Chondrocyte (in vitro differentiated cells): ENCODE results near the gene HLA-DRA. TPM values are rescaled to one million over a fixed set of nuclear protein-coding genes. Genes with fewer than 3 reads are reported as not detected.
A peak's percentile ranks its signal among the peaks of the same experiment; 100 is the strongest.

Experiments
- DNase-seq: peaks from one replicate; pipeline ENCODE4 v3.0.0; 2021; ENCODE audit warnings: mixed read lengths, low spot score
- H3K27ac Mint-ChIP-seq: one replicate; pipeline ENCODE4 v1.8.0; 2021; ENCODE audit warnings: mild to moderate bottlenecking, moderate library complexity, mixed read lengths; ENCODE audit not compliant: unreplicated experiment
- H3K27me3 Mint-ChIP-seq: 2 replicates; pipeline ENCODE4 v1.8.0; 2021; ENCODE audit warnings: low read depth, mixed read lengths
- H3K36me3 Mint-ChIP-seq: 2 replicates; pipeline ENCODE4 v1.8.0; 2021; ENCODE audit warnings: low read depth, mixed read lengths
- H3K4me1 Mint-ChIP-seq: 2 replicates; pipeline ENCODE4 v1.8.0; 2021; ENCODE audit warnings: low read depth, mild to moderate bottlenecking, mixed read lengths
- H3K4me3 Mint-ChIP-seq: one replicate; pipeline ENCODE4 v1.8.0; 2021; ENCODE audit warnings: mild to moderate bottlenecking, moderate library complexity, mixed read lengths; ENCODE audit not compliant: unreplicated experiment
- H3K9me3 Mint-ChIP-seq: 2 replicates; pipeline ENCODE4 v1.8.0; 2021; ENCODE audit warnings: low read depth, mixed read lengths
- total RNA-seq: library from RNA; stranded (reverse); gene quantifications from 3 replicates; pipeline ENCODE4 v1.2.1, GENCODE V29; 2021
- TF ChIP-seq, protein P1 (sequence below): fragments of 200-600 bp; sonication (generic); IDR thresholded peaks from 2 replicates; pipeline ENCODE4 v1.5.0; 2021; ENCODE audit warnings: antibody characterized with exemption, mild to moderate bottlenecking, moderate library complexity

Gene HLA-DRA
- total RNA-seq, 1 donor from 2014 or later, result not detected

DNA sequence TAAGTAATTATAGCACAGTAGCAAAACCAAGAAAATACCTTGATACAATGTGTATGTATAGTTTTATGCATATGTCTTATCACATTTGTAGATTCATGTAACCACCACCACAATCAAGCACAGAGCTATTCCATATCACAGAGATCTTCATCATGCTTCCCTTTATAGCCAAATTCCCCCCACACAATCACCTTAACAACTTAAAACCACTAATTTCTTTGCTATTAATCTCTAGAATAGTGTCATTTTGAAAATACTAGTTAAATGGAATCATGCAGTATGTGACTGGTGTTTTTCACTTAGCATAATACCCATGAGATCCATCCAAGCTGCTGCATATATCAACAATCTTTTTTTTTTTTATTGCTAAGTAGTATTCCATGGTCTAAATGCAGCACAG is 8.2 kb downstream of the HLA-DRA start:
- Mint-ChIP-seq H3K36me3 (no peaks in the 10 kb centered on the region), H3K4me1 (no peaks in the 10 kb centered on the region), H3K9me3 (peaks cover 7% of the 10 kb centered on the region), H3K4me3 (no peak overlapping the region), H3K27ac (no peak overlapping the region), H3K27me3 (peaks cover 16% of the 10 kb centered on the region)
- DNase-seq, result no peak
- TF ChIP-seq, protein P1, sequence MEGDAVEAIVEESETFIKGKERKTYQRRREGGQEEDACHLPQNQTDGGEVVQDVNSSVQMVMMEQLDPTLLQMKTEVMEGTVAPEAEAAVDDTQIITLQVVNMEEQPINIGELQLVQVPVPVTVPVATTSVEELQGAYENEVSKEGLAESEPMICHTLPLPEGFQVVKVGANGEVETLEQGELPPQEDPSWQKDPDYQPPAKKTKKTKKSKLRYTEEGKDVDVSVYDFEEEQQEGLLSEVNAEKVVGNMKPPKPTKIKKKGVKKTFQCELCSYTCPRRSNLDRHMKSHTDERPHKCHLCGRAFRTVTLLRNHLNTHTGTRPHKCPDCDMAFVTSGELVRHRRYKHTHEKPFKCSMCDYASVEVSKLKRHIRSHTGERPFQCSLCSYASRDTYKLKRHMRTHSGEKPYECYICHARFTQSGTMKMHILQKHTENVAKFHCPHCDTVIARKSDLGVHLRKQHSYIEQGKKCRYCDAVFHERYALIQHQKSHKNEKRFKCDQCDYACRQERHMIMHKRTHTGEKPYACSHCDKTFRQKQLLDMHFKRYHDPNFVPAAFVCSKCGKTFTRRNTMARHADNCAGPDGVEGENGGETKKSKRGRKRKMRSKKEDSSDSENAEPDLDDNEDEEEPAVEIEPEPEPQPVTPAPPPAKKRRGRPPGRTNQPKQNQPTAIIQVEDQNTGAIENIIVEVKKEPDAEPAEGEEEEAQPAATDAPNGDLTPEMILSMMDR, result no peak

DNA sequence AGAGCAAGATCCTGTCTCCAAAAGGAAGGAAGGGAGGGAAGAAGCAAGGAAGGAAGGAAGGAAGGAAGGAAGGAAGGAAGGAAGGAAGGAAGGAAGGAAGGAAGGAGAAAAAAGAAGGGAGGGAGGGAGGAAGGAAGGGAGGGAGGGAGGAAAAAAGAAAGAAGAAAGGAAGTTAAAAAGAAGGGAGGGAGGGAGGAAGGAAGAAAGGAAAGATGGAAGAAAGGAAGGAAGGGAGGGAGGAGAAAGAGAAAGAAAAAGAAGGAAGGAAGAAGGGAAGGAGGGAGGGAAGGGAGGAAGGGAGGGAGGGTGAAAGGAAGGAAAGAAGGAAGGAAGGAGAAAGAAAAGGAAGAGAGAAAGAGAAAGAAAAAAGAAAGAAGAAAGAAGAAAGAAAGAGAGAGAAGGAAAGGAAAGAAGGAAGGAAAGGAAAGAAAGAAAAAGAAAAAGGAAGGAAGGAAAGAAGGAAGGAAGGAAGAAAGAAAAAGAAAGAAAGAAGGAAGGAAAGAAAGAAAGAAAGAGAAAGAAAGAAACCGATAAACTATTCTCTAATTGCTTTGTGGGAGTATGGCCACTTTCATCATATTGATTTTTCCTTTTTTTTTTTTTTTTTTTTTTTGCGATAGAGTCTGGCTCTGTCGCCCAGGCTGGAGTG is 9.5 kb downstream of the HLA-DRA start:
- DNase-seq, result no peak
- no peaks in the 10 kb centered on the region for H3K36me3 Mint-ChIP-seq
- peak overlapping the region; percentile 18 for H3K27ac Mint-ChIP-seq
- no peaks in the 10 kb centered on the region for H3K4me1 Mint-ChIP-seq
- H3K27me3 Mint-ChIP-seq, result peaks cover 10% of the 10 kb centered on the region
- TF ChIP-seq, protein P1, result no peak
- H3K9me3 Mint-ChIP-seq, result peaks cover 7% of the 10 kb centered on the region
- H3K4me3 Mint-ChIP-seq, result no peak overlapping the region

DNA sequence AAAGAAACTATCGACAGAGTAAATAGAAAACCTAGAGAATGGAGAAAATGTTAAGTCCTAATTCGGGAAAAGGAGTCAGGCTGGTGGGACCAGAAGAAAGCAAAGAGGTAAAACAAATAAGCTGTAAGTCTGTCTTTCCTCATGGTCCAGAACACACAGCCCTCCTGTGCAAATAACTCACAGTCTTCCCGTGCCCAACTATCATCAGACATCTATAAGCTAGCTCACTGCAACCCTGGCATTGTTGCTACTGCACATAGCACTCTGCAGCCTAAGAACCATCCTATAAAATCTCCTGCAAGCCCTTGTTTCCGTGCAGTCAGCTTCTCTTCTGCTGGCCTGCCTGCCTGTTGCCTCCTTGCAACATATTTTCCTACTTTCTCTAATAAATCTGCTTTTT is 17.4 kb downstream of the HLA-DRA start:
- Mint-ChIP-seq H3K4me3 (no peak overlapping the region), H3K4me1 (no peaks in the 10 kb centered on the region), H3K27ac (no peak overlapping the region), H3K9me3 (peaks cover 13% of the 10 kb centered on the region), H3K36me3 (no peaks in the 10 kb centered on the region), H3K27me3 (peaks cover 4% of the 10 kb centered on the region)
- TF ChIP-seq, protein P1, result no peak
- DNase-seq, result no peak

DNA sequence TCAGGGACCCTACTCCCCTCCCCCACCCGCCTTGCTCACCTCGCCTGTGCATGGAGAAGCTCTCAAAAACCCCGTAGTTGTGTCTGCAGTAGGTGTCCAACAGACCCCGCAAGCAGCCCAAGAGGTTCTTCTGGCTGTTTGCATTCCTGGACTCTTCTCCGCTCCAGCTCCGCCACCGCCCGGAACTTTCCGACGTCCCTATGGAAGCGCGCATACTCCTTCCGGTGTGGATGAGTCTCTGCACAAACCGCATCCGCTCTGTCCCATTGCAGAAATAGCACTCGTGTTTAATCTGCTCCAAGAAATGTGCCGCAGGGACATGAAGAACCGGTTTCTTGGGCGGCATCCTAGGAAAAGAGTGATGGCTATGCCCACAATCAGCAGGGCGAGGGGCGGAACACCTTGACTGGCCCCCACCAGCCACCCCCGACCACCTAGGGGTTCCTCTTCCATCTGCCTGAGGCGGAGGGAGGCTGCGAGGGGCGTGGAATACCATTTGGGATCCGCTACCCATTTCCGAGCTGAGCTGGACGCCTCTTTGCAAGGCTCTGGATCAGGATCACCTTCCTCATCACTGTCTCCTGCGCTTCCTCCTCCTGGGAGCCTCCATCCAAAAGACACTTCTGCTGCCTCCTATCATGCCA is 20.2 kb downstream of the HLA-DRA start:
- no peak overlapping the region for H3K4me3 Mint-ChIP-seq
- no peaks in the 10 kb centered on the region for H3K4me1 Mint-ChIP-seq
- H3K27me3 Mint-ChIP-seq, result peaks cover 5% of the 10 kb centered on the region
- H3K36me3 Mint-ChIP-seq, result no peaks in the 10 kb centered on the region
- TF ChIP-seq, protein P1, result no peak
- DNase-seq, result no peak
- H3K27ac Mint-ChIP-seq, result no peak overlapping the region
- peaks cover 6% of the 10 kb centered on the region for H3K9me3 Mint-ChIP-seq

DNA sequence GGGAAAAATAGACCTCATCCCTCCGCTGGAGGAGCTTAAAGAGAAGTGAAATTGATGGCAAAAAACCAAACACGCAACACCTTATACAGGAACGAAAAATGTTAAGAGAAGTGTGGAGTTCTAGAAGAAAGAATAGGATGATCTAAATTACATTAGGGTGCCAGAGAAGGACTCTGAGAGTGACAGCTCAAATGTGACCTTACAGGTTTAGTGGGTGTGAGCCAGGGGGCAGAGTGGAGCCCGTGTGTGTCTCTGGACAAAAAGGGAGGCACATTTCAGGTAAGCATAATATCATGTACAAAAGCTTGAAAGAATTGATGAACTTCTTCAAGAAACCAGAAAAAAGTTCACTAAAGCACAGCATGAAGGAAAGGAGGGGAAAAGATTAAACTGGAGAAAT is 20.8 kb downstream of the HLA-DRA start:
- H3K4me1 Mint-ChIP-seq, result no peaks in the 10 kb centered on the region
- peaks cover 7% of the 10 kb centered on the region for H3K27me3 Mint-ChIP-seq
- DNase-seq, result no peak

More for the DNA sequence above, 20.8 kb downstream of the HLA-DRA start:
- Mint-ChIP-seq H3K36me3 (no peaks in the 10 kb centered on the region), H3K4me3 (no peak overlapping the region), H3K9me3 (peaks cover 6% of the 10 kb centered on the region), H3K27ac (no peak overlapping the region)
- TF ChIP-seq, protein P1, result no peak
